Measurements from ENCODE around the gene ZFTA.
"Not testable (repeated sequence)": the region's sequence is repeated elsewhere in the genome, so short reads cannot be mapped to it uniquely, and the experiment has no call there.

Gene ZFTA

DNA sequence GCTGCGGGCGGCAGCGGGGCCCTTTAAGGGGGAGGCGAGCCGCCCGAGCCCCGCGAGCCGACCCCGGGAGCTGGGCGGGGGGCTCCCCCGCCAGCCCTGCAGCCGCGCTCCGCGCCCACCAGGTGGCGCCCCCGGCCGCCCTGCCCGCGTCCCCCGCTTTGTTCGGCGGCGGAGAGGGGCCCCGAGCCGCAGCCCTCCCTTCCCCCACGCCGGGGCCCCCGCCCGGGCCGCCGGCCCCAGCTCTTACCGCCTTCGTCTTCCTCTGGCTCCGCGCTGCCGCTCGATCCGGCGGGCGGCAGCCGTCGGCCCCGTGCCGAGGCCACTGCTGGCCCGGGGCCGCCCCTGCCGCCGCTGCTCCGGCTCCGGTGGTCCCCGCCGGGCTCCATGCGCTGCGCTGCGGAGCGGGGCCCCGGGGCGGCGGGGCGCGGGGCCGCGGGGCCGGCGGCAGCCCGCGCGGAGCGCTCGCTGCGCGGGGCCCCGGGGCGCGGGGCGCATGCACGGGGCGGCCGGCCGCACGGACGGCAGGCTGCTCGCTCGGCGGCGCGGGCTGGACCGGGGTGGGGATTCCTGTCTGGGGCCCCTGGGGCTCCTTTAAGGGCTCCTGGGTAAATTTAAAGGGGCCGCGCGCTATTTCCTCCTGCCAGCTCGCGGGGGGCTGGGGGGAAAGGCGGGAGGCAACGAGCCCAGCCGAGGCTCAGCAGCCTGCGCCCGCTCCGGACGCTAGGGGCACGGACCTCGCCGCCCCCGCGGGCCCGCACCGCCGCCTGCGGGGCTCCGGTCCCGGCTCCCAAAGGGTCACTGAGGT lies at the start of gene ZFTA:
Gene ZFTA, minus strand, starts transcription at position 539 of the 805 bp plus-strand sequence. Its CDS starts 153 bp downstream, at position 386.
- peak; percentile 19 to 34 for DNase-seq (ENCODE audit: low read depth in 2 of 2)

DNA sequence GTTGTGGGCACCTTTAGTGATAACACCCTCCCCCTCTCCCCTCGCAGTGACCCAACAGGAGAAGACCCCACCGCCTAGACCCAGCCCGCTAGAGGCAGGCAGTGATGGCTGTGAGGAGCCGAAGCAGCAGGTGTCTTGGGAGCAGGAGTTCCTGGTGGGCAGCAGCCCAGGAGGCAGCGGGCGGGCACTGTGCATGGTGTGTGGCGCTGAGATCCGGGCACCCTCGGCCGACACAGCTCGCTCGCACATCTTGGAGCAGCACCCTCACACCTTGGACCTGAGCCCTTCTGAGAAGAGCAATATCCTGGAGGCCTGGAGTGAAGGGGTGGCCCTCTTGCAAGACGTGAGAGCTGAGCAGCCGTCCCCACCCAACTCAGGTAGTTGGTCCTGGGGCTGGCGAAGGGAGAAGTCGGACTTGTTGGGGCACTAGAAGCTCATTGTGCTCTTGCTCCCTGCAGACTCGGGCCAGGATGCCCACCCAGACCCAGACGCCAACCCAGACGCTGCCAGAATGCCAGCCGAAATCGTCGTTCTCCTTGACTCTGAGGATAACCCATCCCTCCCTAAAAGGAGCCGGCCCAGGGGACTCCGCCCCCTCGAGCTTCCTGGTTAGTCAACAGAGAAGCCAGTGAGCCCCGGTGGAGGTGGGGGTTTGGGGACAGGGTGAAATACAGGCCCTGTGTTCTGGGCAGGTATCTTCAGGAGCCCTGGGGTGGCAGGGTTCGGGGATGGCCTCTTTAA lies 49.4 kb upstream of the ZFTA start:
- DNase-seq (ENCODE audit: low read depth in 2 of 2), result no peak

DNA sequence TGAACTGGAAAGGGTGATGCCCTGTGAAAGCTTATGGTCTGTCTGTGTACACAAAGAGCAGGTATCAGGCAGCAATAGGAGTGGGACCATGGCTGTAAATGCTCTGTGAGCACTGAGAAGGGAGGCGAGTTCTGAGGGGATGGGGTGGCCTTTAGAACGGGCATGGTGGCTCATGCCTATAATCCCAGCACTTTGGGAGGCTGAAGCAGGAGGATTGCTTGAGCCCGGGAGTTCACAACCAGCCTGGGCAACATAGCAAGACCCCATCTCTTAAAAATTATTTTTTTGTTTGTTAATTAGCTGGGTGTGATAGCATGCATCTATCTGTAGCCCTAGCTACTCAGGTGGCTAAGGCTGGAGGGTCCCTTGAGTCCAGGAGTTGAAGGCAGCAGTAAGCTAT lies 48.2 kb upstream of the ZFTA start:
- DNase-seq (ENCODE audit: low read depth in 2 of 2), result no peak

DNA sequence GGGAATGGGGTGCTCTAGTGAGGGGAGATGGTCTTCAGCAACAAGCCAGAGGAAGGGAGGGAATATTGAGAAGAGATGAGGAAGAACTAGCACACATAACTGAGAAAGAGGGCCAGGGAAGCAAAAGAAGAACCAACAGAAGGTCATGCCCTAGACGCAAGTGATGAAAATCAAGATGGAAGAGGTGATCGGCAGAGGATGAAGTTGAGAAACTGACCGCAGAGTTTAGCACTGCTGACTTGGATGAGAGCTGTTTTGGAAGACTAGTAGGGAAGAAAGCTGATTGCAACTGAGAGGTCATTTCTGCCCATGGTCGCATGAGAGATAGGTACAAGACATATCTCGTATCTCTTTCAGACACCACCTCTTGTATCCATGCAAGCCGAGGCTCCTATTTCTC lies 47.6 kb upstream of the ZFTA start:
- DNase-seq (ENCODE audit: low read depth in 2 of 2), result no peak

DNA sequence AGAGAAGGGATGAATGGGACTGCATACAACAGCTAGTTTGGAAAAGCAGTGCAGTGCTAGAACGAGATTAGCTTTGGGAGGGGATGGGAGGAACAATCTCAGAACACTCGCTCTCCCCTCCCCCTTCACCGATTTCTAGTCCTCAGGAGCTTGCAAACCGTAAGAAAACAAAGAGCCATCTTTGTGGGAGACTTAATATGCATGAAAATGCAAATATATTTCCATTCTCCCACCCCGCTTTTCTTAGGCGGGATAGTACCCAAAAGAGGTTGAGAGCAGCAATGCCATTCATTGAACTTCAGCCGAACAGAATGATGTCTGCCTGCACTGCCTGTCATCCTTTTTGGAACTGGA lies 45.8 kb upstream of the ZFTA start:
- DNase-seq (ENCODE audit: low read depth in 2 of 2), result no peak

DNA sequence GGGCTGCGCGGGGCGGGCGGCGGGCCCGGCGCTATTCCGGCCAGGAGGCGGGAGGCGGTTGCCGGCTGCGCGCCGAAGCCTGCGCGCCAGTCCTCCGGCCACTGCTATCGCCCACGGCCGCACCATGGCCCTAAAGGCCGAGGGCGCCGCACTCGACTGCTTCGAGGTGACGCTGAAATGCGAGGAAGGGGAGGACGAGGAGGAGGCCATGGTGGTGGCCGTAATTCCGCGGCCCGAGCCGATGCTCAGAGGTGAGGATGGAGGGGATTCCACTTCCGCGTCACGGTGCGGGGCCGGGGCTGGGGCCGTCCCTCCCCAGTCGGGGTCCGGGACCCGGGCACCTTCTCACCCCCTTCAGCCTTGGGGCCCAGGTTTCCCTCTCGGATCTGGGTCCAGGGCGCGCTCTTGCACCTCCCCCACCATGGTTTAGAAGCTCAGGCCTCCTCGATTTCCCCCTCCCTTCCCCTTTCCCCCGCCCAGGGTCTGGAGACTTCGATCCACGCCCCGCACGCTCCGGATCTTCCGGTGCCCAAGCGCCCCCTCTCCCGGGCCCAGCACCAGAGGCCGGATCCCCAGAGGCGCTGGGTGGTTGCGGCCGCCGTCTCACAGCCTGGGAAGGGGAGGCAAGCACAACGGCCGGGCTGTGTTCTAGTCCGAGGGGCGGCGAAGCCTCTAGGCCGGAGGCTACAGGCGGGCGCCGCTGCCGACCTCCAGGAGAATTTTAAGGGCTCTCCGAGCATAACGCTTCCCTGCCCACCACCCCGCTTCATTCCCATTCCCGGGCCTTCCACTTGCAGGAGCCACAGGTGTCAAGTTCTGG lies 45.2 kb upstream of the ZFTA start:
- DNase-seq (ENCODE audit: low read depth in 2 of 2), result no peak

DNA sequence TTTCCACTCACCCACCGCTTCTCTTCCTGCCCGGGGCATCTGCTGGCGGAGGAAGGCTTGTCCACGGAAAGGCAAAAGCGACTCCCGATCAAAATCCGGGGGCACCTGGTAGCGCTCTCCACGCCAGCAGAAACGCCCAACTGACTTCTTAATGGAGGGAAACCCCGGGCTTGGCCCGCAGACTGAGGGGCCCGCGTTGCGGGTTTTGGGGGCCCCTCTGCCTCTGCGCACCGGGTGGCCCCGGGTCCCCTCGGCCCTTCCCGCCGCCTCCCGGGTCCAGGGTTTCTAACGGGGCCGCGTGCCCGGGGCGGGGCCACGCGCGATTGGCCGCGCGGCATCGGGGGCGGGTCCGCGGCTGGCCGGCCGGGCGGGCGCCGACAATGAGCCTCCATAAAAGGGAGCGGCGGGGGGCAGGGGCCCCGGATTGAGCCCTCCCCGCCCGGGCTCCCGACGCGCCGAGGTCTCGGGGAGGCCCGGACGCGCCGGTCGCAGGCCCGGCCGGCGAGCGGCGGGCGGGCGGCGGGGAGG lies 44.5 kb upstream of the ZFTA start, which contains the start of gene SPINDOC:
Gene SPINDOC, plus strand, starts transcription at position 422 of the 528 bp plus-strand sequence. CDS start 231 bp downstream, outside the sequence.
- peak; percentile 35 to 42 for DNase-seq (ENCODE audit: low read depth in 2 of 2)

DNA sequence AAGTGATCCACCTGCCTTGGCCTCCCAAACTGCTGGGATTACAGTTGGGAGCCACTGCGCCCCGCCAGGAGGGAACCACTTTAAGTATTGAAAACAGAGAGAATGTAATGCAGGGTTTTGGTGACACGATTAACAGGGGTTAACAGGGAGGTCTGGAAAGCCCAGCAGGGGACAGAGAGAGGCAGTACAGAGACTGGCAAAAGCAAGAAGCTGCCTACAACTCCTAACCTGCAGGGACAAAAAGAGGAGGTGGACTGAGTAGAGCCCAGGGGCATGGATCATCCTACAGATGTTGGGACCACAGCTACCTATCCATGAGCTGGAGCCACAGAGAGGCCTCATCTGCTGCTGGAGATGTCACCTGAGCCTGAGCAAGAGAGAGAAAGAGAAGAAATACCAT lies 42.9 kb upstream of the ZFTA start:
- no peak for DNase-seq (ENCODE audit: low read depth in 2 of 2)

DNA sequence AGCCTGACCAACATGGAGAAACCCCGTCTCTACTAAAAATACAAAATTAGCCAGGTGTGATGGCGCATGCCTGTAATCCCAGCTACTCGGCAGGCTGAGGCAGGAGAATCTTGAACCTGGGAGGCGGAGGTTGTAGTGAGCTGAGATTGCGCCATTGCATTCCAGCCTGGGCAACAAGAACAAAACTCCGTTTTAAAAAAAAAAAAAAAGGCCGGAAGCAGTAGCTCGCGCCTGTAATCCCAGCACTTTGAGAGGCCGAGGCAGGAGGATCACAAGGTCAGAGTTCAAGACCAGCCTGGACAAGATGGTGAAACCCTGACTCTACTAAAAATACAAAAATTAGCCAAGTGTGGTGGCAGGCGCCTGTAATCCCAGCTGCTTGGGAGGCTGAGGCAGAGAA lies 41.8 kb upstream of the ZFTA start:
- DNase-seq (ENCODE audit: low read depth in 2 of 2), result not testable (repeated sequence)

DNA sequence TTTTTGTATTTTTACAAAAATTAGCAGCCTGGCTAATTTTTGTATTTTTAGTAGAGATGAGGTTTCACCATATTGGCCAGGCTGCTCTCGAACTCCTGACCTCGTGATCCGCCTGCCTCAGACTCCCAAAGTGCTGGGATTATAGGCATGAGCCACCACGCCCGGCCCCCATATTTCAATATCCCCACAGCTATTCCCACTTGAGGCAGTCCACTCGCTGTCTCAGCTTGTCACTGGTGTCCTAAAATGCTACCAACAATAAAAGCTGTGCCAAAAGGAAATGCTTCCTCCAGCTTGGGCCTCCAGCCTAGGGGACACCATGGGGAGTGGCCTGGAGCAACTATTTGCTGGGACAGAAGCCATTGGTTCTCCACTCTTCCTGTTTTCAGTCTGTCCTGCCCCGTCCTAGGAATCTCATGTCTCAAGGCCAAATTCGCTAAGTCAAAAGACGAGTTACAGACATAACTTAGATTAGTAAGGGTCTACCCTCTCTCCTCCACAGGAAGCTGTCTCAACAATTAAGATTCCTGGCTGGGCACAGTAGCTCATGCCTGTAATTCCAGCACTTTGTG lies 37.4 kb upstream of the ZFTA start:
- DNase-seq (ENCODE audit: low read depth in 2 of 2), result no peak

DNA sequence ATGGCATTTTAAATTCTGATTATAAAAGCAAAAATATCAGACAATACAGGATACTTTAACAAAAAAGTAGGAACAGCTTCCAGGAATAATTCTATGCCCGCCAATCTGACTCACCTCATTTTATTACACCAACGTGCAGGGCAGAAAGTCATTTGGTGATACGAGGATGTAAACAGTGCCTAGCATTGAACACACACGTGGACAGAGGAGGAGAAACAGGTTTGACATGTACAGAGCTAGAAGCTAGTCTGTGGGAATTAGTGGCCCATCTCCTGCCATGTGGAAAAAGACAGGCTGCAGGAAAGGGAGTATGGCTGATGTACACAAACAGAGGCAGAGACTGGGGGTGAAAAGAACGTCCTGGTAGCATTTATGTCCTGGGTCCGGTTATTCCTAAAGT lies 35.7 kb upstream of the ZFTA start:
- DNase-seq (ENCODE audit: low read depth in 2 of 2), result no peak

DNA sequence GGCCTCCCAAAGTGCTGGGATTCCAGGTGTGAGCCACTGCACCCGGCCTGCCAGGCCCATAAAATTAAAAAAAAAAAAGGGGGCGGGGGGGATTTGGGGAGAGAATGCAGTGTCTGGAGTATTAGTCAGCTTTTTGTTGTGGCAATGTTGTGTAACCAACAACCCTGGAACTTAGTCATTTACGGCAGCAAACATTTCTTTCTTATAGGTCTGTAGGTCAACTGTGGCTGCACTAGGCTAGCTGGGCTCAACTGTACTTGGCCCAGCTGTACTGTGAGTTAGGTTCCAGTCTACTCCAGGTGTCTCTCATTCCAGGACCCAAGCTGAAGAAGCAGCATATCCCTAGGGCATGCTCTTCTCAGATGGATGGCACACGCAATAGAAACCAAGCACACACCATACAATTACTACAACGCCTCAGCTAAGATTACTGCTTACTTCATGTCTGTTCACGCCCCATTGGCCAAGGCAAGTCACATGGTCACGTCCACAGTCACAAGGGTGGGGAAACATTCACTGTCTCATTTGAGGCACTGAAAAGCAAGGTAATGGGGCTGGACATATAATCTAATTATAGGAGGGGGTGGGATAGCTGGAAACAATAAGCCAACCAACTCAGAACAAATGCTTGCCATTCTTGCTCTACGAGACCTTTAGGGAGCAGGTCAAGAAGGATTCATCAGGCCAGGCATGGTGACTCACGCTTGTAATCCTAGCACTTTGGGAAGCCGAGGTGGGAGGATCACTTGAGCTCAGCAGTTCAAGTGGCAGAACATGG lies 34.3 kb upstream of the ZFTA start:
- DNase-seq (ENCODE audit: low read depth in 2 of 2), result no peak

DNA sequence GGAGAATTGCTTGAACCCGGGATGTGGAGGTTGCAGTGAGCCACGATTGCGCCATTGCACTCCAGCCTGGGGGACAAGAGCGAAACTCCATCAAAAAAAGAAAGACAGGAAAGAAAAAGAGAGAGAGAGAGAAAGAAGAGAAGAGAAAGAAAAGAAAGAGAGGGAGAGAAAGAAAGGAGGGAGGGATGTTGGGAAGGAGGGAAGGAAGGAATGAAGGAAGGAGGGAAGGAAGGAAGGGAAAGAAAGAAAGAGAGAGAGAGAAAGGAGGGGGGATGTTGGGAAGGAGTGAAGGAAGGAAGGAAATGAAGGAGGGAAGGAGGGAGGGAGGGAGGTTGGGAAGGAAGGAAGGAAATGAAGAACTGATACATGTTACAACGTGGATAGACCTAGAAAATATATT lies 32.3 kb upstream of the ZFTA start:
- no peak for DNase-seq (ENCODE audit: low read depth in 2 of 2)

DNA sequence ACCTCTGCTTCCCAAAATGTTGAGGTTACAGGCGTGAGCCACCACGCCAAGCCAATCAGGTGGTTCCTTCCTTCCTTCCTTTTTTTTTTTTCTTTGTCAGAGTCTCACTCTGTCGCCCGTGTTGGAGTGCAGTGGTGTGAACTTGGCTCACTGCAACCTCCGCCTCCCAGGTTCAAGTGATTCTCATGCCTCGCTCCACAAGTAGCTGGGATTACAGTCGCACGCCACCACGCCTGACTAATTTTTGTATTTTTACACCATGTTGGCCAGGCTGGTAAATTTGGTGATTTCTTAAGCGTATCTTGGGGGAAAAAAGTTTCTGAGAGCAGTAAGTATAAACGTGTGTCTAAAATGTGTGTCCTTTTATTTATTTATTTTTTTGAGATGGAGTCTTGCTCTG lies 26.5 kb upstream of the ZFTA start:
- DNase-seq (ENCODE audit: low read depth in 2 of 2), result no peak

DNA sequence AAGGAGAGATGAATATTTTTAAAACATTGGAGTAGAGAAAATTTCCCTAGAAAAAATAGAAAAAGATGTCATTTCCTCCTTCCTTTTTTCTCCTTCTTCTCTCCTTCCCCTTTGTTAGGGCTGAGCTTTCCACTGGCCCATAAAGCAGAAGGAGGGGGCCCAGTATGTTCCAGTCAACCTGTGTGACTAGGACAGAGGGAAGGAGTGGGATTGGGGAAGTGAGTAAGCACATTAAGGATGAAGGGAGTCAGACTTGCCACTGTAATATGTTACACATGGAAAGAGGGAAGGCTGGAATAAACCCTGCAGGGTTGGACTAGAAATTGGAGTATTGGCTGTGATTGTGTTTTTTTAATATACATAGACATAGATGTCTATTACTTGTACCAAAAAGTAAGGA lies 24.6 kb upstream of the ZFTA start:
- DNase-seq (ENCODE audit: low read depth in 2 of 2), result no peak

DNA sequence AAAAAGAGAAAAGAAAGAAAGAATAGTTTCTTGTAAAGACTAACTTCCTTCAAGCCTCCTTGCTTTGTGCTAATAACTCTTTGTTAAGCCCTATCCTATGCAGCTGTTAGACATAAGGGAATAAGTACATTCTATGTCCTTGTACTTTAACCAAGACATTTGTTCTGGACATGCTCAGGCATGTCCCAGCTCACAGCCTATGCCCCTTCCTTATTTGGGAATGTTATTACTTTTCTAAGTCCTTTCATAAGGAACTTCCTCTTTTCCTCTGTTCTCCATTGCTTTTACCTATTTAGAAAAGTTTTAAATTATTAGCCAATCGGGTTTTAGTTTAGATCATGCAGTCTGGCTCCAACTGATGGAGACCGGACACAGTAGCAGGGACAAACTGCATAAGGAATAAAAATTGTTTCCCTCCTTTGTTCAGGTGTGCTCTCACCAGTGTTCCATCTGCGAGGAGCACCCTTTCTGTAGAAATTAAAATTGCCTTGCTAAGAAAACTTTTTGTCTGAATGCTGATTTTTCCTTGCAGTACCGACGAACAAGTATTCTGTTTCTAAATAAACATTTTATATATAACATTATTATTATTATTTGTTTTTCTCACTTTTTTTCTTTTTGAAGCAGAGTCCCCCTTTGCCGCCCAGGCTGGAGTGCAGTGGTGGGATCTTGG lies 23.1 kb upstream of the ZFTA start:
- no peak for DNase-seq (ENCODE audit: low read depth in 2 of 2)

DNA sequence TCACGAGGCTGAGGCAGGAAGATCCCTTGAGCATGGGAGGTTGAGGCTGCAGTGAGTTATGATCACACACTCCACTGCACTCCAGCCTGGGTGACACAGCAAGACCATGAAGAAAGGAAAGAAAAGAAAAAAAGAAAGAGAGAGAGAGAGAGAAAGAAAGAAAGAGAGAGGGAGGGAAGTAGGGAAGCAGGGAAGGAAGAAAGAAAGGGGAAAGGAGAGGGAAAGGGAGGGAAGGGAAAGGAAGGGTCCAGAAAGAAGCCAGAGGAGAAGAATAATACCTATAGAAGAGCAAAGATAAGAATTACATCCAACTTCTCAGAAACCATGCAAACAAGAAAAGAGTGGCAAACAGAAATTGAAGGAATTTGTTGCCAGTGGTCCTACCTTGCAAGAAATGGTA lies 17.2 kb upstream of the ZFTA start:
- no peak for DNase-seq (ENCODE audit: low read depth in 2 of 2)

DNA sequence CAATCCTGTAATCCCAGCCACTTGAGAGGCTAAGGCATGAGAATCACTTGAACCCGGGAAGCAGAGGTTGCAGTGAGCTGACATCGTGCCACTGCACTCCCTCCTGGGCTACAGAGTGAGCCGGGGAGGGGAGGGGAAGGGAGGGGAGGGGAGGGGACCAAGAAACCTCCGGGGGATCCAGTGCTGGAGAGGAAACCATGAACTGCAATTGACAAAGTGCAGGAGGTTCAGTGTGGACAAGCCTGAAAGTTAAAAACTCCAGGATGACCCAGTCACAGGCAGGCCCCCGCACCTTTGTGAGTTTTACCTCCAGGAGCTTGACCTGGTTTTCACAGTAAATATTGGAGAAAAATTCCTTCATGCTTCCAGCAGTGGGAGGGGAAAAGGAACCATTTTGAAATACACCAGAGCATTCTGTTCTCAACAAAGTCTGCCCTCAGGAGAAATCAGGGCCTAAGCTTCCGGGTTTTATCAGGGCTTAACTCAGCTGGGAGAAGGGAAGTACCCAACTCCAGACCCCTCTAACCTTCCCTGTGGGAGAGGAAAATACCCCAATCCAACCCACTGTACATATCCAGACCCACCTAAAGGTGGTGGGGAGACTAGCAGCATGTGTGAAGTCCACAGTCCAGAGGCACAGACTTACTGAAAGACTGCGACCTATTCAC lies 15.5 kb upstream of the ZFTA start:
- DNase-seq (ENCODE audit: low read depth in 2 of 2), result no peak

DNA sequence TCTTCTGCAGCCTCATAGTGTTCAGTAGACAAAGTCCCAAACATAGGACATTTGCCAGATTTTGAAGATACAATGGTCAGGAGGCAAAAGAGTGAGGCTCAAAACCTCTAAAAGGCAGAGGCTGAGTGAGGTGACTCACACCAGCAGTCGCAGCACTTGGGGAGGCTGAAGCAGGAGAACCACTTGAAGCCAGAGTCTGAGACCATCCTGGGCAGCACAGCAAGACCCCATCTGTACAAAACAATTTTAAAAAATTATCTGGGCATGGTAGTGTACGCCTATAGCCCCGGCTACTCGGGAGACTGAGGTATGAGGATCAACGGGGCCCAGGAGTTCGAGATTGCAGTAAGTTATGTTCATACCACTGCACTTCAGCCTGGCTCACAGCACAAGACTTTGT lies 14.2 kb upstream of the ZFTA start:
- no peak for DNase-seq (ENCODE audit: low read depth in 2 of 2)

DNA sequence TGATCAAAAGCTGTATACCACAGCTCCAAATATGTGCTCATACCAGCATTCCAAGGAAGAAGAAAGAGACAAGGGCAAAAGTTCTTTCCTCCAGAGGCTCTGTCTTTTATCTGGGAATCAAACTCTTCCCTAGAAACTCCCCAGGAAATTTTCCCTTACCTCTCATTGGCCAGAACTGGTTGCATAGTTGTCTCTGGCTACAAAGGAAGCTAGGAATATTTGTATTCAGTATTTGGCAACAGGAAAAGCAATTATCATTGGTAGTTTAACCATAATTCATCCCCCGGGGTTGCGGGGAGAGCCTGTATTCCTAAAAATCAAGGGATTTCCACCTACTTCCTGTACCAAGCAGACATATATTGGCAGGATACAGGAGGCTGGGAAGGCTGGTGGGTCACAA lies 10.5 kb upstream of the ZFTA start:
- no peak for DNase-seq (ENCODE audit: low read depth in 2 of 2)
